Thyroid gland (tissue), 4 donors: ENCODE measurements around the gene PPM1E. TPM values are rescaled to one million over a fixed set of nuclear protein-coding genes. Genes with fewer than 3 reads are reported as not detected.
"Not testable (repeated sequence)": the region's sequence is repeated elsewhere in the genome, so short reads cannot be mapped to it uniquely, and the experiment has no call there.

Experiments
- DNase-seq, 2 donors: peaks; one replicate each; pipeline ENCODE4 v3.0.0-alpha.2; 2019
- H3K27ac ChIP-seq, 3 donors: fragments of 200-600 bp; sonication (generic); 1 replicate in 2 of 3; 2 replicates in 1 of 3; pipeline ENCODE4 v1.5.1; 2016 to 2019; ENCODE audit warnings: mild to moderate bottlenecking in 1 of 3, moderate library complexity in 1 of 3
- H3K27me3 ChIP-seq: fragments of 200-600 bp; sonication (generic); one replicate; pipeline ENCODE4 v1.5.1; 2019
- H3K36me3 ChIP-seq, 2 donors: fragments of 200-600 bp; sonication (generic); one replicate each; pipeline ENCODE4 v1.5.1; 2016 to 2019
- H3K4me1 ChIP-seq, 2 donors: fragments of 200-600 bp; sonication (generic); one replicate each; pipeline ENCODE4 v1.5.1; 2017 to 2019
- H3K4me3 ChIP-seq, 3 donors: fragments of 200-600 bp; sonication (generic); replicated peaks in 1 of 3; 1 replicate in 2 of 3; 2 replicates in 1 of 3; pipeline ENCODE4 v1.5.1; 2016; ENCODE audit warnings: mild to moderate bottlenecking in 1 of 3
- H3K9me3 ChIP-seq: fragments of 200-600 bp; sonication (generic); one replicate; pipeline ENCODE4 v1.5.1; 2017
- CTCF ChIP-seq, 6 experiments: fragments of 200-600 bp in 3 of 6; fragments of 450-650 bp in 3 of 6; sonication (generic) in 3 of 6; IDR thresholded peaks; one replicate each; pipeline ENCODE4 v1.5.1; 2016 to 2019; ENCODE audit warnings: antibody characterized with exemption in 6 of 6, mild to moderate bottlenecking in 2 of 6, inconsistent platforms in 1 of 6, moderate library complexity in 1 of 6
- POLR2A ChIP-seq, 2 donors: fragments of 450-650 bp; IDR thresholded peaks; one replicate each; pipeline ENCODE4 v1.6.1; 2017; ENCODE audit warnings: antibody characterized with exemption in 2 of 2, mild to moderate bottlenecking in 2 of 2, moderate library complexity in 1 of 2
- WGBS, 2 donors: methylation state at CpG; one replicate each; pipeline ENCODE4 v1.1.5; 2017; 5-methylcytosine and 5-hydroxymethylcytosine counted together
- intact Hi-C: fragments of 100-400 bp; cut with DNase I; formaldehyde crosslinking; loops from one replicate; pipeline ENCODE4 v1.15.1; 2023
- total RNA-seq, 4 donors: library from RNA; depleted of rRNA; stranded (reverse); fragments of >200 nt; gene quantifications; one replicate each; pipeline ENCODE4 v1.2.3, GENCODE V29; 2016

The PPM1E gene
- total RNA-seq, 4 donors from 2014 or later = 0.11 to 0.13 (median 0.13) TPM; not detected in 1

GRCh38 chr17:58947824-58948223, 192.2 kb downstream of the PPM1E start:
- intact Hi-C loops = no loop called here
- Histone ChIP-seq H3K36me3 (no peaks in the 10 kb centered on the region), H3K4me1 (no peaks in the 10 kb centered on the region), H3K4me3 (no peak overlapping the region), H3K27me3 (no peaks in the 10 kb centered on the region), H3K27ac (no peak overlapping the region), H3K9me3 (no peaks in the 10 kb centered on the region)
- TF ChIP-seq CTCF (IDR thresholded peaks at IDR 0.05) (no peak), POLR2A (IDR thresholded peaks at IDR 0.05) (no peak)
- no peak for DNase-seq
- 74 to 85% methylated on average over 3 of the region's 3 CpGs for WGBS, 2 donors

GRCh38 chr17:58954358-58954757, 198.7 kb downstream of the PPM1E start:
- DNase-seq, H3K27ac ChIP-seq, H3K4me1 ChIP-seq, H3K4me3 ChIP-seq, H3K27me3 ChIP-seq, intact Hi-C loops, H3K9me3 ChIP-seq, H3K36me3 ChIP-seq: not testable (repeated sequence)
- 84 to 96% methylated on average over 2 of the region's 2 CpGs for WGBS, 2 donors

GRCh38 chr17:58956997-58957724, 201.5 kb downstream of the PPM1E start:
- H3K4me3 ChIP-seq = no peak overlapping the region
- H3K27me3 ChIP-seq = no peaks in the 10 kb centered on the region
- 84 to 86% methylated on average over 2 of the region's 2 CpGs for WGBS, 2 donors
- intact Hi-C loops = no loop called here
- peaks cover 0 to 5% of the 10 kb centered on the region in 2 donors for H3K4me1 ChIP-seq
- no peak overlapping the region for H3K27ac ChIP-seq
- no peak for TF ChIP-seq POLR2A (IDR thresholded peaks at IDR 0.05)
- TF ChIP-seq CTCF (IDR thresholded peaks at IDR 0.05) = no peak
- H3K36me3 ChIP-seq = no peaks in the 10 kb centered on the region
- no peak for DNase-seq
- H3K9me3 ChIP-seq = no peaks in the 10 kb centered on the region

- intact Hi-C loops, DNase-seq, H3K4me3 ChIP-seq, H3K27ac ChIP-seq, H3K36me3 ChIP-seq, H3K4me1 ChIP-seq, H3K9me3 ChIP-seq, H3K27me3 ChIP-seq: not testable (repeated sequence)
- WGBS, 2 donors = 74 to 85% methylated on average over 1 of the region's 1 CpG
Observed at GRCh38 chr17:58957725-58958073, 202.0 kb downstream of the PPM1E start.

- H3K4me1 ChIP-seq = peaks cover 0 to 5% of the 10 kb centered on the region in 2 donors
- no peak overlapping the region for H3K4me3 ChIP-seq
- TF ChIP-seq POLR2A (IDR thresholded peaks at IDR 0.05) (no peak), CTCF (IDR thresholded peaks at IDR 0.05) (peak in 5 of 6 experiments; percentile 23 to 64 (median 51))
- H3K27ac ChIP-seq = no peak overlapping the region
- H3K9me3 ChIP-seq = no peaks in the 10 kb centered on the region
- intact Hi-C loops = no loop called here
- no peaks in the 10 kb centered on the region for H3K27me3 ChIP-seq
- no peaks in the 10 kb centered on the region for H3K36me3 ChIP-seq
- DNase-seq = peak; percentile 49
Observed at GRCh38 chr17:58960068-58960467, 204.4 kb downstream of the PPM1E start.

GRCh38 chr17:58965221-58965620, 209.6 kb downstream of the PPM1E start:
- TF ChIP-seq CTCF (IDR thresholded peaks at IDR 0.05) = no peak
- TF ChIP-seq POLR2A (IDR thresholded peaks at IDR 0.05) = no peak
- peaks cover 16 to 21% of the 10 kb centered on the region in 2 donors for H3K4me1 ChIP-seq
- whole genome bisulfite sequencing, 2 donors = 87 to 88% methylated on average over 3 of the region's 3 CpGs
- H3K27me3 ChIP-seq = no peaks in the 10 kb centered on the region
- no peak for DNase-seq
- no peak overlapping the region for H3K4me3 ChIP-seq
- intact Hi-C loops = no loop called here
- H3K36me3 ChIP-seq = no peaks in the 10 kb centered on the region
- no peak overlapping the region for H3K27ac ChIP-seq
- no peaks in the 10 kb centered on the region for H3K9me3 ChIP-seq
